Activated naive CD4-positive, alpha-beta T cell treated with anti-CD3 and anti-CD28 coated beads, Interleukin-2, amount 50 U/mL, for 16 hours (primary cell): Measurements from ENCODE around the gene SPATA32.

ENCODE experiments used
- DNase-seq: peaks from one replicate; pipeline ENCODE4 v3.0.0-alpha.2; 2020

Gene SPATA32

DNA sequence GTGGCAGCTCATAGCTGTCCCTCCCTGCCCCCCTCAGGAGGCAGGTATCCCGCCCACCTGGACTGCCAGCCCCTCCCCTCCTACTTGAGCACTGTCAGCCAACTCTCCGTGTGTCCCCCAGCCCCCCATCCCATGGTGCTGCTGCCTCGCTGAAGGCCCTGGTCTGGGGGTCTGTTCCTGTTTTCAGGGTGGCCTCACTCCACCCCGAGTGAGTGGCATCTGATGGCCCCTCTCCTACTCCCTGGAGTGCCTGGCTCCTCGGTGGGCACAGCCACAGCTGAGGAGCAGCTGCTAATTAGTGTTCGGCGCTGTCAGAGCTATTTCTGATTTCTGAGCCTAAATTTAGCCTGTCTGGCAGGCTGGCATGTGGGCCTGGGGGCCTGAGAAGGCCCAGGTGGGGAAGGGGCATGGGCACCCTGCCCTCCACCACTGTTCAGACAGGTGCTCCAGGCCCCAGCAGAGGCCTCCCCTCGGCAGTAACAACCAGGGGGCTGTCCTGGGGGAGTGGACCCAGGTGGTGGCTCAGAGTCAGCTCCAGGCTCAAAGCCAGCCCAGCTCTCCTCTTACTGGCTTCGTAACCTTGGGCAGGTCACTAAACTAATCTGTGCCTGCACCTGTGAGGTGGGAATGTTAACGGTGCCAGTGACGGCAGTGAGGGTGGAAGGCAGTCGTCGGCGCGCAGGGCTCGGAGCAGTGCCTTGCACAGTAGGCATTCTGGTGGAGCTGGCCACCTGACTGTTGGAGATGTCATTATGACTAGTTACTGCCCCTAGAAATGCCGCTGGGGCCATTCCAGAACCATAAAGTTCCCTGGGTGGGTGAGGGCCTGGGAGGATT, 33.8 kb downstream of the SPATA32 start:
- no peak for DNase-seq

DNA sequence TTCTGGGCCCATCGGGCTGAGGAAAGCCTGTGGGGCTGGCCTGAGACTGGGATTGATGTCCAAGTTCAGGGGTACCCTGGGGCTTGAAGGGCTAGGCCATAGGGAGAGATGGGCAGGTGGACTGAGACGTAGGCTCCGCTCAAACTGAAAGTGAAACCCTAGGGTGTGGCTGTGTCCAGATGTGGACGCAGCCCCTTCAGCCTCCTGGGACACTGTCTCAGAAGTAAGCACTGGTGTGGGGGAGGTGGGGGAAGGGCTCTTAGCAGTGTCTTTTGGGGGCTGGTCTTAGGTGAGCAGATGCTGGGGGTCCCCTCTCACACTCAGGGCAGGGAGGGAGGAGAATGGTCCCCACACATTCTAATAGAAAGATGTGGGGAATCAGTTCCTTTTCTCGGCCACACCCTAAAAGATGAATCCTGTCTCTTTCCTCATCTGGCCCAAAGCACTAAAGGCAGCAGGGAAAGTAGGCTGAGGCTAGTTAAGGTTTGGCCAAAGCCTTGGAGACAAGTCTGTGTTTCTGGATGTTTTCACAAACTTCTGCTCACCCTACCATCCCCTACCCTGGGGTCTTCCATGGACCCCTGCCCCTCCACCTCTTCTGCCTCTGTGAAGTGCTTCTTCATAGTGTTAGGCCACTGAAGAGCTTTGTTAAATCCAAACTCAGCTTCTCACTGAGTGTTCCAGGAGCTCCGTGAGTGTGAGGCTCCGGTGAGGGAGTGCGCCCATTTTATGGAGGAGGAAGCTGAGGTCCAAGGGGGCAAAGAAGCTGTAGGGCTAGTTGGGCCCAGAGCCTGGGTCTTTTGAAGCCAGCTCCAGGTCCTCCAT, 34.6 kb downstream of the SPATA32 start:
- no peak for DNase-seq

DNA sequence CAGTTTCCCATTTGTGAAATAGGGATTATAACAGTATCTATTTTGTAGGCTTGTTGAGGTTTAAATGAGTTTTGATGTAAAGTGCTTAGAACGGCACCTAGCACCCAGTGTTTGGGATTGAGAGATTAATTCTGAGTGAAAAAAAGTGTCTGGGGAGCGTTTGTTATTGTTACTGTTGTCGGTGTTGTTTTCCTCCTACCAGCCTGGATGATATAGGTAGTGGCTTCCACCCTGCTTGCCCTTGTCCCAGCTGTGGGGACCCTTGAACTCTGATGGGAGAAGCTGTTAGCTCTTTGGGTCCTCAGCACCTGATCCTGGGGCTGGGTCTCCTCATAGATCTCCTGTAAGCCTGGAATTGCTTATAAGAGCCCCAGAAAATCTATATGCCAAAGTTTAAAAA, 35.3 kb downstream of the SPATA32 start:
- DNase-seq = no peak

DNA sequence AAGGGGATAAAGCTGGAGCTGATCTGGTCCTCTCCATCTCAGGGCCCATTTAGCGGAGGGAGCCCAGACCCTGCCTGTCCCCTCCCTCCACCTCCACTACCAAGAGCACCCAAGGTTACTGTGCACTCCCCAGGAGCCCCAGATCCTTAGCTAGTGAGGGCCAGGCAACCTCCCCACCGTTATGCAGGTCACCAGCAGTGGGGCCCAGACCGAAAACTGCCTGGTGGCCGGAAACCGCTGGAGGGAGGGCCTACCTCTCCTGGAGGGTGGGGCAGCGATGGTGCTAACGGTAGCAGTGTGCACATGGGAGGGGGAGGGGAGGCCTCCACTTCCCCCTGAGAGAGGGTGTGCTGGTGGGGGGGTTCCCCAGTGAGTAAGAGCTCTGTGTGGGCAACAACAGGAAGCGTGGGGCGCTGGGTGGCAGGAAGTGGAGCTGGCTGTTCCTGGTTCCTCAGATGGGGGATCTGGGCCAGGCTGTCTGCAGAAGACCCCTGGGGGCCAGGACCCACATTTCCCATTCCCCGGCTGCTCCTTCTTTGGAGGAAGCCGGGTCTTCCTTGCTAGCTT, 35.8 kb downstream of the SPATA32 start:
- DNase-seq = peak; percentile 92

DNA sequence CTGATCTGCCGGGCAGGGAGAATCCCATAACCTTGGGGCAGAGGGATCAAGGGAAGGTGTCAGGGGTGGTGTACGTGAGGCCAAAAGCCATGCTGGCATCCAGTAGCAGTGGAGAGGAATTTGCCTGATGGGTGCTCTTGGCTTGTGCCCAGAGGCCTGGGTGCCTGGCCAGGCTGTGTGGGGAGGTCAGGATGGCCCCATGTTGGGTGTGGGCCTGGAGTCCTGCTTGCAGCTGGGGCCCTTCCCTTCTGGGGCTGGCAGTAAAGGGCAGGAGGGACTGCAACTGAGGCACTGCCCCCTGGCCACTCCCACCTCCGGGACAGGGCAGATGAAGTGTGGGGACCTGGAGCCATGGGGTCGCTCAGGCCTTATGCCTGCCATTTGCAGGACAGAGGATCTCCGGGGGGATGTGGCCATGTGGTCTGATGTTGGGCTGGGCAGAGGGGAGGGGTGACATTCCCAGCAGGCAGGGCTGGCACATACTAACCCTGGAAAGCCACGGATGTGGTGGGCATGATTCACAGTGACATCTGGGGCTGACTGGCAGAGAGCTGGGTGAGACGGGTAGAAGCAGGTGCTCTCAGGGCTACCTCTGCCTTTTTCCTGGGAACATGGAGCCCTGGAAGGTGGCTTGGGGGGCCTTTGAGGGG, 36.7 kb downstream of the SPATA32 start:
- peak; percentile 42 for DNase-seq

- DNase-seq = no peak
Observed at GRCh38 chr17:45224671-45225050, 37.2 kb downstream of the SPATA32 start.

DNA sequence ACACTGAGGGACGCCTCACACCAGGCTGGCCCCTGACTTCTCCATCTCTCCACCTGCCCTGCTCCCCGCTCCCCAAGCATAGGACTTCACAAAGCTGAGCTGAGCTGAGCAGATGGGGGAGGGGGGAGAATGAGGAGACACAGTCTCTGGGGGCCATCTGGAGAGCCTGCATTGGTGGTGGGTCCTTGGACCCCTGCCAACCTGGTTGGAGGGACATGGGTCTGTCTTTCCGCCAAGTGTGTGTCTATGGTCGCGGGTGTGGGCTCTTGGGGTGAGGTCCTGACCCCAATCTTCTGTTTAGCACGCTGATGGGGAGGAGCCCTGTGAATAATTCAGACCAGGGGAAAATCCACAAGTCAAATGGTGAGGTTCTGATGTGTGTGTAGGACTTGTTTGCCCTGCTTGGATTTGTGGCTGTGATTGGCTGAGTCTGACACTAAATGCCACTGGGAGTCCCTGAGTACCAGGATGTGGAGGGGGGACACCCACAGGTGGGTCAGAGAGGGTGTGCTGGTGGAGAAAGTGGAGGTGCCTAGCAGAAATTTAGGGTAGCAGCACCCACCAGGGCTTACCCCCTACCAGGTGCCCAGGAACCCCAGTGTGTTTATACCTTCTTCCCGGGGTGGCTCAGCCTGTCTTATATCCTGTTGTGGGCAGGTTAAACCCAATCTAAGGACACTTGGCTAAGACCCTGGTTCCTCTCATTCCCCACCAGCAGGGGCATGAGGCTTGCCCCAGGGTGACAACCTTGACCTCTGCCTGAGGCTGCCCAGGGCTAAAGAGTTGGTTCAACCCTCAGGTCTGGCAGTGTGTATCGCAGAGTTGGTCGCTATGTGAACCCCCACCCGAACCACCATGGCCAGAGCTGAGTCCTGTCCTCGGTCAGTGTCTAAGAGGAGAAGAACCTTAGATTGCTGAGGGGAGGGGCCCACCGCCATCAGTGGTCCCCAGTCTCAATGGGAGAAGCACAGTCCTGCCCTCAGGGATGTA, 38.1 kb downstream of the SPATA32 start:
- peak; percentile 49 for DNase-seq

DNA sequence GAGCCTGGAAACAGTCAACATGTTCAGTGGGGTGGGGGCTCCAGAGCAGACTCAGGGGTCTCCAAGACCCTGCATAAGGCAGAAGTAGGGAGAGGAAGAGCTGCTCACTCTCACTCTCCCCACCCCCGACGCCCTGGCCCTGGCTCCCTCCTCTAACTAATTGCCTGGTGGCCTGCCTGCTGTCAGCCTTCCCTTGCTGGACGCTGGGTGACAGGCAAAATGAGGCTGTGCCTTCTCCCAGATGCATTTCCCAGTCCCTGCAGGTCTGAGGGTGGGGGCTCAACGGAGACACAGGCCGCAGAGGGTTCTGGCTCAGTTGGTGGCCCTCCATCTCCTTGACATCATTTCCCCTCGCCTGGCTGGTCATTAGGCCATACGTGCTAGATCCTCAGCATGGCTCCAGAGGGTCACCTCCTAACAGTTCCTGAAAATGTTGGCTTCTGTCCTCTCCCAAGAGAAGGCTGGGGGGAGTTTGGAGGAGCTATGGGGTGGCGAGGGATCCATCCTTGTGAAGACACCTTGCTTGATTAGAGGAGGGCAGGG, 38.8 kb downstream of the SPATA32 start:
- no peak for DNase-seq

GRCh38 chr17:45222289-45222995, 39.5 kb downstream of the SPATA32 start:
- peak; percentile 52 for DNase-seq

DNA sequence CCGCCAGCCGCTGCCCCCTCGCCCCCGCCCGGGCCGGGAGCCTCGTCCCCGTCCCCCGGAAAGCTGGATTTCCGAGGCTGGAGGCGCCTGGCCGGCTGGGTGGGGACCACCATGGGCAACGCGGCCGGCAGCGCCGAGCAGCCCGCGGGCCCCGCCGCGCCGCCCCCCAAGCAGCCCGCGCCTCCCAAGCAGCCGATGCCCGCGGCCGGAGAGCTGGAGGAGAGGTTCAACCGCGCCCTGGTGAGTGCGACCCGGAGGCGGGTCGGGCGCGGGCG, 39.9 kb downstream of the SPATA32 start:
- DNase-seq = no peak

- peak; percentile 51 for DNase-seq
Observed at GRCh38 chr17:45221081-45222013, 40.5 kb downstream of the SPATA32 start, which contains the start of gene FMNL1. Gene FMNL1, plus strand, starts transcription at chr17:45221885. Its CDS starts 240 bp downstream, at chr17:45222125.

GRCh38 chr17:45220079-45220478, 41.8 kb downstream of the SPATA32 start:
- no peak for DNase-seq

- DNase-seq = peak; percentile 85
Observed at GRCh38 chr17:45218895-45219661, 42.8 kb downstream of the SPATA32 start.
